ENCODE data around the gene TMEM87B.

The TMEM87B gene

GRCh38 chr2:112054847-112055729 is at the start of gene TMEM87B:
Gene TMEM87B (plus strand): TSS chr2:112055269. CDS start chr2:112055592, 323 bp downstream.
- TF ChIP-seq GATA1 (IDR thresholded peaks at IDR 0.05; ENCODE audit: low read depth, low read length) (no peak), POLR2A (IDR thresholded peaks at IDR 0.05; ENCODE audit: low read length) (peak; percentile 68)
- peak; percentile 98 to 100 for DNase-seq

GRCh38 chr2:112005406-112006075 is 49.5 kb upstream of the TMEM87B start:
- TF ChIP-seq POLR2A (IDR thresholded peaks at IDR 0.05; ENCODE audit: low read length): no peak
- no peak for TF ChIP-seq GATA1 (IDR thresholded peaks at IDR 0.05; ENCODE audit: low read depth, low read length)
- DNase-seq: no peak

GRCh38 chr2:112006076-112006410 is 49.0 kb upstream of the TMEM87B start:
- TF ChIP-seq POLR2A (IDR thresholded peaks at IDR 0.05; ENCODE audit: low read length) (no peak), GATA1 (IDR thresholded peaks at IDR 0.05; ENCODE audit: low read depth, low read length) (no peak)
- no peak for DNase-seq

GRCh38 chr2:112007493-112007892 is 47.6 kb upstream of the TMEM87B start:
- no peak for DNase-seq
- TF ChIP-seq POLR2A (IDR thresholded peaks at IDR 0.05; ENCODE audit: low read length): no peak
- no peak for TF ChIP-seq GATA1 (IDR thresholded peaks at IDR 0.05; ENCODE audit: low read depth, low read length)

- no peak for TF ChIP-seq GATA1 (IDR thresholded peaks at IDR 0.05; ENCODE audit: low read depth, low read length)
- TF ChIP-seq POLR2A (IDR thresholded peaks at IDR 0.05; ENCODE audit: low read length): no peak
- DNase-seq: no peak
Measured at GRCh38 chr2:112008910-112009485, 46.1 kb upstream of the TMEM87B start.

- DNase-seq: no peak
- no peak for TF ChIP-seq POLR2A (IDR thresholded peaks at IDR 0.05; ENCODE audit: low read length)
- TF ChIP-seq GATA1 (IDR thresholded peaks at IDR 0.05; ENCODE audit: low read depth, low read length): no peak
Measured at GRCh38 chr2:112010751-112011150, 44.3 kb upstream of the TMEM87B start.

- no peak for DNase-seq
- TF ChIP-seq GATA1 (IDR thresholded peaks at IDR 0.05; ENCODE audit: low read depth, low read length): no peak
- TF ChIP-seq POLR2A (IDR thresholded peaks at IDR 0.05; ENCODE audit: low read length): no peak
Measured at GRCh38 chr2:112012556-112012955, 42.5 kb upstream of the TMEM87B start.

GRCh38 chr2:112018846-112019245 is 36.2 kb upstream of the TMEM87B start:
- no peak for DNase-seq
- TF ChIP-seq POLR2A (IDR thresholded peaks at IDR 0.05; ENCODE audit: low read length) (no peak), GATA1 (IDR thresholded peaks at IDR 0.05; ENCODE audit: low read depth, low read length) (no peak)

- TF ChIP-seq POLR2A (IDR thresholded peaks at IDR 0.05; ENCODE audit: low read length): no peak
- no peak for TF ChIP-seq GATA1 (IDR thresholded peaks at IDR 0.05; ENCODE audit: low read depth, low read length)
- no peak for DNase-seq
Measured at GRCh38 chr2:112019569-112019982, 35.5 kb upstream of the TMEM87B start.

GRCh38 chr2:112020561-112020960 is 34.5 kb upstream of the TMEM87B start:
- no peak for TF ChIP-seq GATA1 (IDR thresholded peaks at IDR 0.05; ENCODE audit: low read depth, low read length)
- no peak for TF ChIP-seq POLR2A (IDR thresholded peaks at IDR 0.05; ENCODE audit: low read length)
- DNase-seq: peak in 1 of 2 experiments; percentile 9

- no peak for TF ChIP-seq POLR2A (IDR thresholded peaks at IDR 0.05; ENCODE audit: low read length)
- no peak for TF ChIP-seq GATA1 (IDR thresholded peaks at IDR 0.05; ENCODE audit: low read depth, low read length)
- DNase-seq: no peak
Measured at GRCh38 chr2:112021290-112021689, 33.8 kb upstream of the TMEM87B start.

- no peak for TF ChIP-seq POLR2A (IDR thresholded peaks at IDR 0.05; ENCODE audit: low read length)
- TF ChIP-seq GATA1 (IDR thresholded peaks at IDR 0.05; ENCODE audit: low read depth, low read length): no peak
- peak in 1 of 2 experiments; percentile 19 for DNase-seq
Measured at GRCh38 chr2:112021781-112022231, 33.3 kb upstream of the TMEM87B start.

- DNase-seq: no peak
- TF ChIP-seq POLR2A (IDR thresholded peaks at IDR 0.05; ENCODE audit: low read length): no peak
- TF ChIP-seq GATA1 (IDR thresholded peaks at IDR 0.05; ENCODE audit: low read depth, low read length): no peak
Measured at GRCh38 chr2:112023707-112024106, 31.4 kb upstream of the TMEM87B start.

- no peak for DNase-seq
- no peak for TF ChIP-seq POLR2A (IDR thresholded peaks at IDR 0.05; ENCODE audit: low read length)
Measured at GRCh38 chr2:112024231-112024630, 30.8 kb upstream of the TMEM87B start.
